Measurements from ENCODE around the gene WDFY1. TPM values are rescaled to one million over a fixed set of nuclear protein-coding genes. Genes with fewer than 3 reads are reported as not detected.

WDFY1 gene
- total RNA-seq (2022) (110 and 123 TPM in 2 replicates), Bru-seq, nascent RNA (percentile 93 among the genes with signal in this experiment), BruChase-seq, experiment 1, labeled RNA remaining after a 2-hour chase (percentile 92 among the genes with signal in this experiment), BruChase-seq, experiment 2, labeled RNA remaining after a 6-hour chase (percentile 94 among the genes with signal in this experiment)
- long read RNA-seq, full-length matches to known transcripts, result 111 of 149 reads
- long read RNA-seq, partial matches to known transcripts, result 12 of 149 reads
- long read RNA-seq, other reads (novel, unspliced or antisense), result 26 of 149 reads

GRCh38 chr2:223944703-223945531 lies at the start of gene WDFY1:
Gene WDFY1, minus strand, starts transcription at chr2:223945335. Its CDS starts 51 bp downstream, at chr2:223945284.
- Histone ChIP-seq H3K4me1 (peaks cover 18% of the 10 kb centered on the region), H3K9me3 (no peaks in the 10 kb centered on the region), H3K27me3 (replicated peaks; ENCODE audit: control insufficient read depth, insufficient read depth, low read length) (no peaks in the 10 kb centered on the region), H3K36me3 (ENCODE audit: control insufficient read depth, insufficient read depth, low read length) (no peaks in the 10 kb centered on the region), H3K4me3 (ENCODE audit: low read depth, low read length) (peak within 1 kb of the TSS; percentile 96)
- H3K36me3 Mint-ChIP-seq (ENCODE audit: insufficient read depth, unreplicated experiment), result peaks cover 33% of the 10 kb centered on the region
- CTCF ChIA-PET, result interaction anchor here (1.3 kb wide), 1 partner anchor 9 kb away, joined by 4 read pairs; no protein-coding TSS in a partner anchor
- intact Hi-C loops (cut with micrococcal nuclease; ENCODE audit: unreplicated experiment), result loop anchor here (1.0 kb wide), 3 partner anchors 12 to 37 kb away; partner anchors contain the start of gene MRPL44
- H3K9me3 Mint-ChIP-seq (ENCODE audit: unreplicated experiment), result no peaks in the 10 kb centered on the region
- no peak for TF ChIP-seq CTCF (IDR thresholded peaks at IDR 0.05; ENCODE audit: insufficient read depth in 1 of 2, low read depth in 1 of 2, low read length in 1 of 2, severe bottlenecking in 1 of 2, unreplicated experiment in 1 of 2)
- H3K4me1 Mint-ChIP-seq (ENCODE audit: low read depth, unreplicated experiment), result peaks cover 39% of the 10 kb centered on the region
- peak within 1 kb of the TSS; percentile 94 for H3K27ac Mint-ChIP-seq (ENCODE audit: unreplicated experiment)
- peak; percentile 90 to 96 for DNase-seq
- peak within 1 kb of the TSS; percentile 97 for H3K4me3 Mint-ChIP-seq (ENCODE audit: unreplicated experiment)
- POLR2A ChIA-PET, result interaction anchor here (1.0 to 1.6 kb wide), 2 partner anchors 14 to 83 kb away, joined by 3 to 11 read pairs; no protein-coding TSS in a partner anchor
- H3K27me3 Mint-ChIP-seq (ENCODE audit: insufficient read depth, unreplicated experiment), result no peaks in the 10 kb centered on the region
- BruUV-seq (replicated peaks), result no TSS peak

- H3K36me3 ChIP-seq (ENCODE audit: control insufficient read depth, insufficient read depth, low read length), result no peaks in the 10 kb centered on the region
- Mint-ChIP-seq H3K27ac (ENCODE audit: unreplicated experiment) (peak overlapping the region; percentile 3), H3K36me3 (ENCODE audit: insufficient read depth, unreplicated experiment) (no peaks in the 10 kb centered on the region), H3K4me3 (ENCODE audit: unreplicated experiment) (no peak overlapping the region), H3K9me3 (ENCODE audit: unreplicated experiment) (no peaks in the 10 kb centered on the region), H3K4me1 (ENCODE audit: low read depth, unreplicated experiment) (peaks cover 5% of the 10 kb centered on the region), H3K27me3 (ENCODE audit: insufficient read depth, unreplicated experiment) (no peaks in the 10 kb centered on the region)
- H3K9me3 ChIP-seq, result peaks cover 4% of the 10 kb centered on the region; the same call in 1 of the 2 replicates
- intact Hi-C loops (cut with micrococcal nuclease; ENCODE audit: unreplicated experiment), result loop anchor here (5.0 kb wide), 1 partner anchor 453 kb away; no protein-coding TSS in a partner anchor
- DNase-seq, result no peak
- no peaks in the 10 kb centered on the region for H3K27me3 ChIP-seq (replicated peaks; ENCODE audit: control insufficient read depth, insufficient read depth, low read length)
- ChIA-PET CTCF (interaction anchor here (1.5 to 5.0 kb wide), 4 partner anchors 14 to 289 kb away, joined by 5 to 102 read pairs (median 24); no protein-coding TSS in a partner anchor), POLR2A (no interaction called here)
- no TSS peak for BruUV-seq (replicated peaks)
- no peak overlapping the region for H3K4me3 ChIP-seq (ENCODE audit: low read depth, low read length)
- peaks cover 5% of the 10 kb centered on the region for H3K4me1 ChIP-seq
- TF ChIP-seq CTCF (IDR thresholded peaks at IDR 0.05; ENCODE audit: insufficient read depth in 1 of 2, low read depth in 1 of 2, low read length in 1 of 2, severe bottlenecking in 1 of 2, unreplicated experiment in 1 of 2), result no peak
Observed at GRCh38 chr2:223994562-223995162, 49.5 kb upstream of the WDFY1 start.

Measured in Caco-2 (cell line).